Measurements from ENCODE around the gene AMPD1. TPM values are rescaled to one million over a fixed set of nuclear protein-coding genes. Genes with fewer than 3 reads are reported as not detected.

The AMPD1 gene
- total and polyA plus RNA-seq, 2 of the 13 experiments (the other 11 are each of a cell fraction or from before 2014, with no cell fraction given) = not detected

- TF ChIP-seq IKZF4 (CRISPR knock-in tag; IDR thresholded peaks at IDR 0.05; ENCODE audit: borderline replicate concordance, low read depth, not compliant biosample characterization) (peak; percentile 31), KLF12 (CRISPR knock-in tag; IDR thresholded peaks at IDR 0.05; ENCODE audit: borderline replicate concordance) (peak; percentile 86; the same call in 1 of the 2 replicates), ZNF20 (CRISPR knock-in tag; IDR thresholded peaks at IDR 0.05) (no peak), TFE3 (CRISPR knock-in tag; IDR thresholded peaks at IDR 0.05) (peak; percentile 90), GMEB1 (CRISPR knock-in tag; IDR thresholded peaks at IDR 0.05; ENCODE audit: borderline replicate concordance) (peak; percentile 79), NFYB (CRISPR knock-in tag; IDR thresholded peaks at IDR 0.05) (peak; percentile 47; the same call in 1 of the 2 replicates), ZNF230 (CRISPR knock-in tag; IDR thresholded peaks at IDR 0.05) (no peak), GFI1 (CRISPR knock-in tag; IDR thresholded peaks at IDR 0.05; ENCODE audit: borderline replicate concordance) (peak; percentile 29; the same call in 1 of the 2 replicates), ZNF501 (CRISPR knock-in tag; IDR thresholded peaks at IDR 0.05) (peak; percentile 95), NFYC (CRISPR knock-in tag; IDR thresholded peaks at IDR 0.05) (no peak), NONO (IDR thresholded peaks at IDR 0.05) (no peak), NONO (CRISPR knock-in tag; conservative IDR thresholded peaks at IDR 0.05) (peak; percentile 37; the same call in 1 of the 2 replicates), NPAS2 (CRISPR knock-in tag; IDR thresholded peaks at IDR 0.05; ENCODE audit: borderline replicate concordance) (no peak), ZNF337 (CRISPR knock-in tag; IDR thresholded peaks at IDR 0.05; ENCODE audit: borderline replicate concordance, low read depth) (no peak), ZNF333 (CRISPR knock-in tag; IDR thresholded peaks at IDR 0.05; ENCODE audit: borderline replicate concordance) (0 out of 2 replicates have a peak, but pooled peaks have one; percentile 44)
- TF ChIP-seq, protein P1, sequence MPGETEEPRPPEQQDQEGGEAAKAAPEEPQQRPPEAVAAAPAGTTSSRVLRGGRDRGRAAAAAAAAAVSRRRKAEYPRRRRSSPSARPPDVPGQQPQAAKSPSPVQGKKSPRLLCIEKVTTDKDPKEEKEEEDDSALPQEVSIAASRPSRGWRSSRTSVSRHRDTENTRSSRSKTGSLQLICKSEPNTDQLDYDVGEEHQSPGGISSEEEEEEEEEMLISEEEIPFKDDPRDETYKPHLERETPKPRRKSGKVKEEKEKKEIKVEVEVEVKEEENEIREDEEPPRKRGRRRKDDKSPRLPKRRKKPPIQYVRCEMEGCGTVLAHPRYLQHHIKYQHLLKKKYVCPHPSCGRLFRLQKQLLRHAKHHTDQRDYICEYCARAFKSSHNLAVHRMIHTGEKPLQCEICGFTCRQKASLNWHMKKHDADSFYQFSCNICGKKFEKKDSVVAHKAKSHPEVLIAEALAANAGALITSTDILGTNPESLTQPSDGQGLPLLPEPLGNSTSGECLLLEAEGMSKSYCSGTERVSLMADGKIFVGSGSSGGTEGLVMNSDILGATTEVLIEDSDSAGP (CRISPR knock-in tag; IDR thresholded peaks at IDR 0.05; ENCODE audit: borderline replicate concordance) = peak; percentile 64; the same call in 1 of the 2 replicates
- TF ChIP-seq, protein P2, sequence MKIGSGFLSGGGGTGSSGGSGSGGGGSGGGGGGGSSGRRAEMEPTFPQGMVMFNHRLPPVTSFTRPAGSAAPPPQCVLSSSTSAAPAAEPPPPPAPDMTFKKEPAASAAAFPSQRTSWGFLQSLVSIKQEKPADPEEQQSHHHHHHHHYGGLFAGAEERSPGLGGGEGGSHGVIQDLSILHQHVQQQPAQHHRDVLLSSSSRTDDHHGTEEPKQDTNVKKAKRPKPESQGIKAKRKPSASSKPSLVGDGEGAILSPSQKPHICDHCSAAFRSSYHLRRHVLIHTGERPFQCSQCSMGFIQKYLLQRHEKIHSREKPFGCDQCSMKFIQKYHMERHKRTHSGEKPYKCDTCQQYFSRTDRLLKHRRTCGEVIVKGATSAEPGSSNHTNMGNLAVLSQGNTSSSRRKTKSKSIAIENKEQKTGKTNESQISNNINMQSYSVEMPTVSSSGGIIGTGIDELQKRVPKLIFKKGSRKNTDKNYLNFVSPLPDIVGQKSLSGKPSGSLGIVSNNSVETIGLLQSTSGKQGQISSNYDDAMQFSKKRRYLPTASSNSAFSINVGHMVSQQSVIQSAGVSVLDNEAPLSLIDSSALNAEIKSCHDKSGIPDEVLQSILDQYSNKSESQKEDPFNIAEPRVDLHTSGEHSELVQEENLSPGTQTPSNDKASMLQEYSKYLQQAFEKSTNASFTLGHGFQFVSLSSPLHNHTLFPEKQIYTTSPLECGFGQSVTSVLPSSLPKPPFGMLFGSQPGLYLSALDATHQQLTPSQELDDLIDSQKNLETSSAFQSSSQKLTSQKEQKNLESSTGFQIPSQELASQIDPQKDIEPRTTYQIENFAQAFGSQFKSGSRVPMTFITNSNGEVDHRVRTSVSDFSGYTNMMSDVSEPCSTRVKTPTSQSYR (CRISPR knock-in tag; IDR thresholded peaks at IDR 0.05; ENCODE audit: borderline replicate concordance) = peak; percentile 32; the same call in 1 of the 2 replicates
Observed at GRCh38 chr1:114716304-114717170, 21.2 kb upstream of the AMPD1 start, which contains the start of gene NRAS (continued).
